Lower lobe of right lung (tissue), 2 donors: ENCODE data around the gene OARD1. TPM values are rescaled to one million over a fixed set of nuclear protein-coding genes. Genes with fewer than 3 reads are reported as not detected.

Experiments
- ATAC-seq, 2 donors: fragments of 200-7000 bp; cut with Tn5 transposase; one replicate each; pipeline ENCODE4 v1.9.1; 2020 to 2022; ENCODE audit warnings: mild to moderate bottlenecking in 2 of 2, moderate library complexity in 2 of 2
- DNase-seq: peaks from one replicate; pipeline ENCODE4 v3.0.0-alpha.2; 2020
- H3K27ac ChIP-seq: fragments of 200-600 bp; one replicate; pipeline ENCODE4 v1.8.0; 2022
- H3K27me3 ChIP-seq: fragments of 200-600 bp; one replicate; pipeline ENCODE4 v1.8.0; 2022; ENCODE audit warnings: low read depth
- H3K36me3 ChIP-seq: fragments of 200-600 bp; one replicate; pipeline ENCODE4 v1.8.0; 2022; ENCODE audit warnings: mild to moderate bottlenecking
- H3K4me1 ChIP-seq: fragments of 200-600 bp; one replicate; pipeline ENCODE4 v1.8.0; 2022
- H3K4me3 ChIP-seq: fragments of 200-600 bp; one replicate; pipeline ENCODE4 v1.8.0; 2022; ENCODE audit warnings: mild to moderate bottlenecking
- H3K9me3 ChIP-seq: fragments of 200-600 bp; one replicate; pipeline ENCODE4 v1.8.0; 2022
- intact Hi-C: fragments of 100-400 bp; cut with DNase I; formaldehyde crosslinking; loops from one replicate; pipeline ENCODE4 v1.11.0; 2022
- total RNA-seq: library from RNA; stranded (reverse); fragmentation: NEBNext Ultra II Directional; extraction: Animal tissue kit (Norgen Biotek cat#: 25700); gene quantifications from one replicate; pipeline ENCODE4 v1.2.1, GENCODE V29; 2021
- TF ChIP-seq, protein P1 (sequence below): fragments of 200-600 bp; IDR thresholded peaks from one replicate; pipeline ENCODE4 v1.8.0; 2022; ENCODE audit warnings: antibody characterized with exemption, mild to moderate bottlenecking
- donor health status: DM: no; HTN: yes; CAD: no; lungs with severe emphysema.

OARD1 gene
- total RNA-seq, 1 donor from 2014 or later, result 28.7 TPM

DNA sequence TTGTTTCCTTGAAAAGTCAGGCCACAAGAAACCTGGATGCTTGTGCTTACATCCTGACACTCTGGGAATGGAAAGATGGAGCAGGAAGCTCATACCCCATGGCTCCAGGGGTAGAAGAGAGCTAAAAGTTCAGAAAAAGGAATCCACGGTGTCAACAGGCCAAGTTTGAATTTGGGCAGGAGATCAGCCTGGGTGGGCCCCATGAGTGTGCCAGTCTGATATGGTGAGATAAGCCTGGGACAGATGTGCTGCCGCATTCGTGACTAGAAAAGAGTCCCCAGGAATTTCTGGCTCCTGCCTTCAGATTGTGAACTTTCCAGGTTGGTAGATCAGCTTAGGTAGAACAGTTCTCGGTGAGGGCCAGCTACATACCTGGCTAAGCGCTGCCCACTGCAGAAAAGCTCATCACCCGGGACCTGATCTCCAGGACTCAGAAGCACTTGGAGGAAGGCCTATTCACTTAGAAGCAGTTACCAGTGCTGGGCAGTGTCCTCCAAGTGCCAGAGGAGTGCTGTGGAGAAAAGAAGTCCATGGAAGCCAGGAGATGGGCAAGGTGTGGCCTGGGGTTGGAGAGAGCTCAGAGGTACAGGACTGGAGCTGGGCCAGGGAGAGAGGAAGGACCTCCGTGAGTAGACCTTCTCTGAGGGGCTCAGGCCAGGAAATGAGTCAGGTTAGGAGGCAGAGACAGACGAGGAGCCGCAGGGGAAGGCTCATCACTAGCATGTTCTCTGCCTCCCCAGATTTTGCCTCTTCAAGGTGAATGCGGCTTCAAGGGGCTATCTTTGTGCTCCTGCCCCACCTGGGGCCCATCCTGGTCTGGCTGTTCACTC, 29.7 kb downstream of the OARD1 start, which contains the start of gene TSPO2:
TSS of gene TSPO2 (plus strand) at position 242 of the 830 bp plus-strand sequence. CDS start at position 761, 519 bp downstream.
- H3K27me3 ChIP-seq, result no peaks in the 10 kb centered on the region
- TF ChIP-seq, protein P1, sequence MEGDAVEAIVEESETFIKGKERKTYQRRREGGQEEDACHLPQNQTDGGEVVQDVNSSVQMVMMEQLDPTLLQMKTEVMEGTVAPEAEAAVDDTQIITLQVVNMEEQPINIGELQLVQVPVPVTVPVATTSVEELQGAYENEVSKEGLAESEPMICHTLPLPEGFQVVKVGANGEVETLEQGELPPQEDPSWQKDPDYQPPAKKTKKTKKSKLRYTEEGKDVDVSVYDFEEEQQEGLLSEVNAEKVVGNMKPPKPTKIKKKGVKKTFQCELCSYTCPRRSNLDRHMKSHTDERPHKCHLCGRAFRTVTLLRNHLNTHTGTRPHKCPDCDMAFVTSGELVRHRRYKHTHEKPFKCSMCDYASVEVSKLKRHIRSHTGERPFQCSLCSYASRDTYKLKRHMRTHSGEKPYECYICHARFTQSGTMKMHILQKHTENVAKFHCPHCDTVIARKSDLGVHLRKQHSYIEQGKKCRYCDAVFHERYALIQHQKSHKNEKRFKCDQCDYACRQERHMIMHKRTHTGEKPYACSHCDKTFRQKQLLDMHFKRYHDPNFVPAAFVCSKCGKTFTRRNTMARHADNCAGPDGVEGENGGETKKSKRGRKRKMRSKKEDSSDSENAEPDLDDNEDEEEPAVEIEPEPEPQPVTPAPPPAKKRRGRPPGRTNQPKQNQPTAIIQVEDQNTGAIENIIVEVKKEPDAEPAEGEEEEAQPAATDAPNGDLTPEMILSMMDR, result no peak
- intact Hi-C loops, result no loop called here
- H3K36me3 ChIP-seq, result no peaks in the 10 kb centered on the region
- no peak for DNase-seq
- H3K4me3 ChIP-seq, result no peak within 1 kb of the TSS
- H3K4me1 ChIP-seq, result no peaks in the 10 kb centered on the region
- no peak for ATAC-seq
- no peaks in the 10 kb centered on the region for H3K9me3 ChIP-seq
- H3K27ac ChIP-seq, result no peak within 1 kb of the TSS

DNA sequence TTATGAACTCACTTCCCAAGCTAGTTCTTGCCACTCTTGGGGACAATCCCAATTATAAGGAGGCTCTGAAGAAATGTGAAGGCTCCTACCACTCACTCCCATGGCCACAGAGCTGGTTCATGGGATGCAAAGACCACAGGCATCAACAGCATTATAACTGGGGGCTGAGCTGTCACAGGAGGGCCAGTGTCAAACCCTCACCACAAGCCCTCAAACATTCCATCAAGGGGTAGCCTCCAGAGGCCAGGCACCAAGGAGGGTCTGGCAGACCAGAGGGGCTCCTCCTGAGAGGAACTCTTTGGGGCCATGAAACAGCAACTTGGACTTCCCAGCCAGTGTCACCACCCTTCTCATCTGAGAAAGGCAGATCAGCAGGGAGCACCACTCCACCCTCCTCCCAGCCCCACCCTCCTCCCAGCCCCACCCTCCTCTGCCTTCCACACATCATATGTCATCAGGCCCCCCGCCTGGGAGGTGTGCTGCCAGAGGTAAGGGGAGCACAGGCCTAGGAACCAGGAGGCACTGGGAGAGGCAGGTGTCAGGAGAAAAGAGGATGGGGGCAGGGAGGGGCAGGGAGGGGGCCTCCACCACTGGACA, 31.1 kb downstream of the OARD1 start:
- Histone ChIP-seq H3K27ac (no peak overlapping the region), H3K4me1 (no peaks in the 10 kb centered on the region)

DNA sequence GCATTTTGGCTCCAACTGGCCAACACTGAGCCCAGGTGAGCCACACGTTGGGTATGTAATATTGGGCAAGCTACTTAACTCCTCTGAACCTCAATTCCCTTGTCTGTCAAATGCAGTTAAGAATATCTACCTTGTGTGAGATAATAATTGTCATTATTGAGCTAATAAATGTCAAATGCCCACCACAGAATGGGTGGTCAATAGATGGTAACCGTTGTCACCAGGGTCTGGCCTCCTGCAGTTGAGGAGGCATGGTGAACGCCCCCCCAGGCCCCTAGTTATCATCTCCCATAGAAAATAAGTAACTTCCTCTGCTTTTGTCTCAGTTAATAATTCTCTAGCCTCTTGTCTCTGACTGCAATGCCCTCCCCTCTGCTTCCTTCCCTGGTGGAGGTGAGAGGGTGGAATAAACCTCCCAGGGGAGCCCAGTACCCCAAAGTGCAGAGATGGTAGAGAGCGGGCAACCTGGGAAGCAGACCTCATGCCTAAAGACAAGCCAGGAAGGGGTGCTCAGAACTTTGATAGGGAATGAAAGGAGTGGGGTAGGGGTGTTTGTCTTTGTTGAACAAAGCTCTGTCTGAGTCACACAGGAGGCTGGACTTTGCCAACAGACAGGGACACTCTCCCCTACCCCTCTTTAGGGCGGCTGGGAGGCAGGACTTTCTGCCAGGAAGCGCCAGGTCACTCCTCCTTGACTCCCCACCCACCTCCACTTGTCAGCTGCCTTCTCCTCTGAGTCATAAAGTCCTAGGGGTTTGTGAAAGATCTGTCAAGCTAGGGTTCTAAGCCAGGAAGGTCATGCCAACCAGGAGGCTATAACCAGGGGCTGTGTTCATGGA, 31.8 kb downstream of the OARD1 start:
- ATAC-seq (peak; percentile 34 to 77), DNase-seq (no peak)
- H3K36me3 ChIP-seq, result no peaks in the 10 kb centered on the region
- intact Hi-C loops, result no loop called here
- TF ChIP-seq, protein P1, result no peak
- H3K9me3 ChIP-seq, result no peaks in the 10 kb centered on the region
- H3K27ac ChIP-seq, result no peak overlapping the region
- H3K4me1 ChIP-seq, result no peaks in the 10 kb centered on the region
- H3K4me3 ChIP-seq, result no peak overlapping the region
- H3K27me3 ChIP-seq, result no peaks in the 10 kb centered on the region

More for the DNA sequence above, 31.1 kb downstream of the OARD1 start:
- TF ChIP-seq, protein P1, result no peak
- ATAC-seq, result no peak
- Histone ChIP-seq H3K4me3 (no peak overlapping the region), H3K9me3 (no peaks in the 10 kb centered on the region), H3K27me3 (no peaks in the 10 kb centered on the region), H3K36me3 (no peaks in the 10 kb centered on the region)
- DNase-seq, result no peak
- intact Hi-C loops, result no loop called here

DNA sequence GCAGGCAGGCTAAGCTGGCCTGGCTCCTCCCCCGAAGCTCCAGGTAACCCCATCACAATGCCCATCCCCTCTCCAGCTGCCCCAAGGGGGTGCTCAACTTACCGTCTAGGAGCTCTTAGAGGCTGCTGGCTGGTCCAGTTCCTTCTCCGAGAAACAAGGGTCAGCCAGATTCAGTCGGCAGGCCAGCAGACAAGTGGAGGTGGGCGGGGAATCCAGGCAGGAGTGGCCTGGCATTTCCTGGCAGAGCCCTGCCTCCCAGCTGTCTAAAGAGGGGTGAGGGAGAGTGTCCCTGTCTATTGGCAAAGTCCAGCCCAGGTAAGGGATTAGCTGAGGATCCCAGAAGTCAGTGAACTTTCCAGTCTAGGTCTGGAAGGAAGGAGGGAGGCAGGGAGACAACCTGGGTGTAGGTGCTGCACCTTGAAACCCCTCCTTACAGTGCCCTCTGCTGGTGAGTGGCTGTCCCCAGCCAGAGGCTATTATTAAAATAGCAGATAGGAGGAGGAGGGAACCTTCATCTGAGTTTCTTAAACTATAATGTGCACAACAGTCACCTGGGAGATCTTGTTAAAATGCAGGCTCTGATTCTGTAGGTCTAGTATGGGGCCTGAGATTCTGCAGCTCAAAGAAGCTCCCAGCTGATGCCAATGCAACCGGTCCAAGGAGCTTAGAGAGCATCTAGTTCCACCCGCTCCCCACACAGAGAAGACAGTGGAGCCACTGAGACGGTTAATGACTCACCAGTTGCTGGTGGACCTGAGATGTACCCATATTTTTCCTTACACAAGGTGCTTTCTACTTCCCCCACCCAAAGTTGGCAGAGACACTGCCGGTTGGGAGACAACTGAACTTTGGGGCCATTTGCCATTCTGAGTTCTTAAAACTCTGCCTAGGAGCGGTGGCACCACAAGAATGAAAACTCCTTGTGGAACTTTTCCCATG, 32.8 kb downstream of the OARD1 start, which contains the start of gene UNC5CL:
TSS of gene UNC5CL (minus strand) at position 162 of the 939 bp plus-strand sequence. CDS start 4,147 bp downstream, outside the sequence.
- intact Hi-C loops, result no loop called here

More for the DNA sequence above, 32.8 kb downstream of the OARD1 start, which contains the start of gene UNC5CL:
- H3K27ac ChIP-seq, result no peak within 1 kb of the TSS
- H3K4me3 ChIP-seq, result no peak within 1 kb of the TSS
- H3K4me1 ChIP-seq, result no peaks in the 10 kb centered on the region
- H3K27me3 ChIP-seq, result no peaks in the 10 kb centered on the region
- no peaks in the 10 kb centered on the region for H3K36me3 ChIP-seq
- TF ChIP-seq, protein P1, result peak; percentile 73
- DNase-seq (peak; percentile 60), ATAC-seq (peak; percentile 76 to 83)
- H3K9me3 ChIP-seq, result no peaks in the 10 kb centered on the region
